Measurements from ENCODE around the gene SF3B2.
A peak's percentile ranks its signal among the peaks of the same experiment; 100 is the strongest.

Gene SF3B2

GRCh38 chr11:66080055-66080817, 28.1 kb downstream of the SF3B2 start:
- Histone ChIP-seq H3K9ac (peak overlapping the region; percentile 61 to 80 (median 74); a peak in 21 of 22 replicates), H3K27ac (peak overlapping the region; percentile 56 to 90 (median 83)), H3K36me3 (peaks cover 6 to 25% (median 18%) of the 10 kb centered on the region in 11 experiments; a peak in 17 of 22 replicates), H3K4me3 (peak overlapping the region in 3 of 10 experiments; percentile 39 to 60 (median 39); a peak in 4 of 20 replicates), H3K4me2 (peak overlapping the region; percentile 71 to 90 (median 82)), H3K4me1 (peaks cover 44 to 69% (median 61%) of the 10 kb centered on the region in 10 experiments), H4K20me1 (peaks cover 0 to 40% (median 10%) of the 10 kb centered on the region in 11 experiments; a peak in 11 of 22 replicates), H3K9me3 (replicated peaks in 1 of 11) (no peaks in the 10 kb centered on the region), H3K27me3 (no peaks in the 10 kb centered on the region)
- TF ChIP-seq Cebpa-rat (IDR thresholded peaks at IDR 0.05), result no peak

- Histone ChIP-seq H3K27ac (peak overlapping the region; percentile 56 to 90 (median 83)), H4K20me1 (peaks cover 0 to 38% (median 10%) of the 10 kb centered on the region in 11 experiments; a peak in 11 of 22 replicates), H3K4me3 (peak overlapping the region; percentile 21 to 60 (median 44); a peak in 16 of 20 replicates), H3K36me3 (peaks cover 3 to 18% (median 9%) of the 10 kb centered on the region in 11 experiments; a peak in 17 of 22 replicates), H3K4me1 (peaks cover 47 to 69% (median 63%) of the 10 kb centered on the region in 10 experiments), H3K4me2 (peak overlapping the region; percentile 71 to 90 (median 82)), H3K9ac (peak overlapping the region; percentile 61 to 80 (median 74); a peak in 21 of 22 replicates), H3K27me3 (no peaks in the 10 kb centered on the region), H3K9me3 (replicated peaks in 1 of 11) (no peaks in the 10 kb centered on the region)
- TF ChIP-seq Cebpa-rat (IDR thresholded peaks at IDR 0.05), result no peak
These were observed 29.3 kb downstream of the SF3B2 start for GRCh38 chr11:66081505-66081904.

- peak overlapping the region in 6 of 11 experiments; percentile 8 to 38 (median 18); a peak in 6 of 22 replicates for H3K27ac ChIP-seq
- peaks cover 0 to 50% (median 10%) of the 10 kb centered on the region in 11 experiments; a peak in 10 of 22 replicates for H4K20me1 ChIP-seq
- H3K4me2 ChIP-seq, result peak overlapping the region in 10 of 11 experiments; percentile 29 to 90 (median 82); a peak in 20 of 22 replicates
- peak overlapping the region in 3 of 11 experiments; percentile 5 to 50 (median 12); a peak in 2 of 22 replicates for H3K9ac ChIP-seq
- peaks cover 56 to 77% (median 63%) of the 10 kb centered on the region in 10 experiments for H3K4me1 ChIP-seq
- TF ChIP-seq Cebpa-rat (IDR thresholded peaks at IDR 0.05), result no peak
- H3K27me3 ChIP-seq, result no peaks in the 10 kb centered on the region
- peaks cover 0 to 8% (median 0%) of the 10 kb centered on the region in 11 experiments; a peak in 1 of 22 replicates for H3K36me3 ChIP-seq
- H3K9me3 ChIP-seq (replicated peaks in 1 of 11), result no peaks in the 10 kb centered on the region
- H3K4me3 ChIP-seq, result peak overlapping the region in 1 of 10 experiments; percentile 11; a peak in 1 of 20 replicates
These were observed 31.0 kb downstream of the SF3B2 start for GRCh38 chr11:66082946-66083698.

- Histone ChIP-seq H3K4me2 (peak overlapping the region in 9 of 11 experiments; percentile 71 to 90 (median 82); a peak in 20 of 22 replicates), H3K27ac (peak overlapping the region in 5 of 11 experiments; percentile 2 to 38 (median 20); a peak in 3 of 22 replicates), H4K20me1 (peaks cover 0 to 54% (median 13%) of the 10 kb centered on the region in 11 experiments; a peak in 10 of 22 replicates)
These were observed 31.6 kb downstream of the SF3B2 start for GRCh38 chr11:66083767-66084166.

GRCh38 chr11:66084821-66085475, 32.8 kb downstream of the SF3B2 start:
- Histone ChIP-seq H3K27ac (no peak overlapping the region), H3K9me3 (replicated peaks in 1 of 11) (peaks cover 0 to 8% (median under 1%) of the 10 kb centered on the region in 11 experiments; a peak in 5 of 22 replicates), H3K27me3 (no peaks in the 10 kb centered on the region), H4K20me1 (peaks cover 0 to 51% (median 13%) of the 10 kb centered on the region in 11 experiments; a peak in 10 of 22 replicates), H3K4me1 (peaks cover 39 to 77% (median 58%) of the 10 kb centered on the region in 10 experiments), H3K9ac (peak overlapping the region in 1 of 11 experiments; percentile 38; a peak in 2 of 22 replicates), H3K36me3 (peaks cover 0 to 10% (median under 1%) of the 10 kb centered on the region in 11 experiments; a peak in 5 of 22 replicates), H3K4me2 (peak overlapping the region in 2 of 11 experiments; percentile 2 to 90; a peak in 1 of 22 replicates), H3K4me3 (no peak overlapping the region)
- TF ChIP-seq Cebpa-rat (IDR thresholded peaks at IDR 0.05), result no peak

More at GRCh38 chr11:66083767-66084166, 31.6 kb downstream of the SF3B2 start:
- no peak for TF ChIP-seq Cebpa-rat (IDR thresholded peaks at IDR 0.05)
- H3K4me3 ChIP-seq, result no peak overlapping the region
- no peak overlapping the region for H3K9ac ChIP-seq
- no peaks in the 10 kb centered on the region for H3K27me3 ChIP-seq
- peaks cover 51 to 78% (median 66%) of the 10 kb centered on the region in 10 experiments for H3K4me1 ChIP-seq
- peaks cover 0 to 8% (median 0%) of the 10 kb centered on the region in 11 experiments; a peak in 2 of 22 replicates for H3K36me3 ChIP-seq
- H3K9me3 ChIP-seq (replicated peaks in 1 of 11), result no peaks in the 10 kb centered on the region

- Histone ChIP-seq H3K4me3 (no peak overlapping the region), H3K9ac (no peak overlapping the region), H3K4me1 (peaks cover 17 to 53% (median 34%) of the 10 kb centered on the region in 10 experiments), H3K4me2 (peak overlapping the region in 7 of 11 experiments; percentile 1 to 74 (median 64); a peak in 13 of 22 replicates), H3K9me3 (replicated peaks in 1 of 11) (peaks cover 0 to 22% (median 13%) of the 10 kb centered on the region in 11 experiments; a peak in 19 of 22 replicates), H4K20me1 (peaks cover 0 to 56% (median 13%) of the 10 kb centered on the region in 11 experiments; a peak in 10 of 22 replicates), H3K27me3 (no peaks in the 10 kb centered on the region), H3K27ac (no peak overlapping the region), H3K36me3 (peaks cover 0 to 23% (median 11%) of the 10 kb centered on the region in 11 experiments; a peak in 12 of 22 replicates)
- no peak for TF ChIP-seq Cebpa-rat (IDR thresholded peaks at IDR 0.05)
These were observed 35.2 kb downstream of the SF3B2 start for GRCh38 chr11:66087148-66087908.

GRCh38 chr11:66089067-66089466, 36.9 kb downstream of the SF3B2 start:
- Histone ChIP-seq H3K27me3 (no peaks in the 10 kb centered on the region), H4K20me1 (peaks cover 0 to 45% (median 8%) of the 10 kb centered on the region in 11 experiments; a peak in 9 of 22 replicates), H3K4me3 (no peak overlapping the region), H3K4me1 (peaks cover 0 to 36% (median 17%) of the 10 kb centered on the region in 10 experiments; a peak in 16 of 20 replicates), H3K4me2 (no peak overlapping the region), H3K36me3 (peaks cover 0 to 23% (median 11%) of the 10 kb centered on the region in 11 experiments; a peak in 12 of 22 replicates), H3K9ac (no peak overlapping the region), H3K9me3 (replicated peaks in 1 of 11) (peaks cover 0 to 22% (median 13%) of the 10 kb centered on the region in 11 experiments; a peak in 19 of 22 replicates), H3K27ac (no peak overlapping the region)
- TF ChIP-seq Cebpa-rat (IDR thresholded peaks at IDR 0.05), result no peak

All from BLaER1 treated with 17β-estradiol and CSF1 and Interleukin-3, amounts not matched to agents 10 nM and 100 nM (cell line).